Thymus (tissue), 11 donors: Measurements from ENCODE around the gene FBXW2. TPM values are rescaled to one million over a fixed set of nuclear protein-coding genes. Genes with fewer than 3 reads are reported as not detected.

ENCODE experiments used
- DNase-seq, 9 donors: peaks; one replicate each; pipeline ENCODE4 v3.0.0-alpha.2; 2013; ENCODE audit warnings: low spot score in 9 of 9, low read depth in 6 of 9, missing footprints in 1 of 9
- H3K27ac ChIP-seq, 2 donors: one replicate each; pipeline ENCODE4 v1.5.1; 2013; ENCODE audit warnings: control low read depth in 1 of 2, low read depth in 1 of 2, low read length in 1 of 2, mild to moderate bottlenecking in 1 of 2, moderate library complexity in 1 of 2
- H3K27me3 ChIP-seq, 2 donors: one replicate each; pipeline ENCODE4 v1.5.1; 2013; ENCODE audit warnings: low read length in 1 of 2; ENCODE audit not compliant: control insufficient read depth in 2 of 2, insufficient read depth in 1 of 2
- H3K36me3 ChIP-seq, 2 donors: one replicate each; pipeline ENCODE4 v1.5.1; 2013; ENCODE audit warnings: low read length in 1 of 2, mild to moderate bottlenecking in 1 of 2, moderate library complexity in 1 of 2; ENCODE audit not compliant: control insufficient read depth in 2 of 2, insufficient read depth in 2 of 2
- H3K4me1 ChIP-seq, 2 donors: one replicate each; pipeline ENCODE4 v1.5.1; 2013; ENCODE audit warnings: low read length in 2 of 2; ENCODE audit not compliant: control insufficient read depth in 2 of 2, insufficient read depth in 2 of 2
- H3K4me3 ChIP-seq, 2 donors: one replicate each; pipeline ENCODE4 v1.5.1; 2013; ENCODE audit warnings: low read length in 2 of 2, control low read depth in 1 of 2, mild to moderate bottlenecking in 1 of 2
- H3K9me3 ChIP-seq, 2 donors: one replicate each; pipeline ENCODE4 v1.5.1; 2013; ENCODE audit warnings: low read length in 1 of 2, mild to moderate bottlenecking in 1 of 2; ENCODE audit not compliant: control insufficient read depth in 2 of 2, insufficient read depth in 1 of 2
- WGBS: extraction: QIAGEN DNeasy Blood & Tissue Kit; methylation state at CpG from one replicate; pipeline ENCODE4 v1.1.7; 2013; 5-methylcytosine and 5-hydroxymethylcytosine counted together
- polyA plus RNA-seq: library from polyadenylated mRNA; stranded (reverse); fragments of 200-250 nt; gene quantifications from one replicate; pipeline ENCODE4 v1.2.3, GENCODE V29; 2013
- total RNA-seq: library from RNA; stranded (reverse); fragments of 120-200 nt; gene quantifications from one replicate; pipeline ENCODE4 v1.2.4, GENCODE V29; 2013
- donor health status: healthy.

Gene FBXW2
- total and polyA plus RNA-seq, 2 donors, result 14.1 to 18.1 TPM

DNA sequence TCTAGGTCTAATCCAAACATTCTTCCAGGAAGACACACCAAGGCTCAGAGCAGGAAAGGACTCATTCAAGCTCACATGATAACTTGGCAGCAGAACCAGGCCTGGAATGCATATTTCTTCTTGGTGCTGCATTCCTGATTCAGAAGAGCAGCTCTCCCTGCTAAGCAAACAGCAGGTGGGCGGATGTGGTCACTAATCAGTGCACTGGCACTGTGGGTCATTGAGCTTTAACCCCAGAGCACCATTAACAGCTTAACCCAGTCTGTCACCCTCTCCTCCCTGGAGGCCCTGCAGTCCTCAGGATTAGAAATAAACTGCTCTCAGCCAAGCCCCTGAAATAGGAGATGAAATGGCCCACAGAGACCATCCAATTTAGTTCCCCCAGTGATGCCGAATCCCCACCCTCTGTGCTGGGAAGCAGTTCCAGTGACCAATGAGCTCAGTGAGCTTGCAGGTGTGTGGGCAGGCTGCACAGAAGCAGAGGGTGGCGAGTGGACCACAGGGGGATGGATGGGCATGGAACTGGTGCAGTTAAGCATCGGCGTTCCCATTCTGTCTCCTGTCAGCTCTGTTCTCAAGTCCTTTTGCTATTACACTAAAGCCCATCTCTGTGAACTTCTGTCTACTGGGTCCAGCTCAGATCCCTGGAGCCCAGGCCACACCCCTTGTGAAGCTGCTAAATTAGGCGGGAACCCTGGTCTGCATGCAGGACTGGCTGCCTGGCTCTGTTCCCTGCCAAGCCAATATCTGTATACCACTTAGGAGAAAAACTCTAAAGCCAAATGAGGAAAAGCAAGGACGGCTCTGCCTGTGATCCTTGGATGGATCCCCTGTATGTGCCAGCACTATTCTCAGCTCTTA lies 62.3 kb downstream of the FBXW2 start:
- H3K4me3 ChIP-seq, result no peak overlapping the region
- no peak overlapping the region for H3K27ac ChIP-seq
- no peak for DNase-seq
- no peaks in the 10 kb centered on the region for H3K36me3 ChIP-seq
- no peaks in the 10 kb centered on the region for H3K9me3 ChIP-seq
- 97% methylated on average over 7 of the region's 7 CpGs for WGBS
- H3K4me1 ChIP-seq, result peaks cover 0 to 7% of the 10 kb centered on the region in 2 donors
- no peaks in the 10 kb centered on the region for H3K27me3 ChIP-seq

DNA sequence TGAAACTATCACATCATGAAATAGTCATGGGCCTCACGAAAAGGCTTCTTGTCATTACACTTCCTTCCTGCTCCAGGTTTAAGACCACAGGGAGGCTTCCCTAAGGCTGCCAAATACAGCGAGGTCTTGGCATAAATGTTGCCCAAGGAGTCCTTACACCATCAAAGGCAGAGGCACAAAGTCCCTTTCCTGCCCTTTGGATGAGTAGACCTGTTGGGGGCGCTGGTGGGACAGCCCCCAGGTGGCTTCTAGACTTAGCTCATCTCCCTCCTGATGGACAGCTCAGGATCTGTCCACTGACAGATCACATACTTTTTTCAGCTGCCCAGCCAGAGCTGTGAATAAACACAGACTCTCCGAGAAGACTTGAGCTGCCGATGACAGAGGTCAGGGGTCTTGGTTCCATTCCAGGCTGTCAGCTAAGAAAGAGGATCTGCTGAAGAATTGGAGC lies 63.4 kb downstream of the FBXW2 start:
- Histone ChIP-seq H3K27ac (no peak overlapping the region), H3K36me3 (no peaks in the 10 kb centered on the region), H3K4me1 (peaks cover 0 to 2% of the 10 kb centered on the region in 2 donors), H3K4me3 (no peak overlapping the region), H3K27me3 (no peaks in the 10 kb centered on the region), H3K9me3 (no peaks in the 10 kb centered on the region)
- DNase-seq, result no peak
- WGBS, result 60% methylated on average over 5 of the region's 5 CpGs

DNA sequence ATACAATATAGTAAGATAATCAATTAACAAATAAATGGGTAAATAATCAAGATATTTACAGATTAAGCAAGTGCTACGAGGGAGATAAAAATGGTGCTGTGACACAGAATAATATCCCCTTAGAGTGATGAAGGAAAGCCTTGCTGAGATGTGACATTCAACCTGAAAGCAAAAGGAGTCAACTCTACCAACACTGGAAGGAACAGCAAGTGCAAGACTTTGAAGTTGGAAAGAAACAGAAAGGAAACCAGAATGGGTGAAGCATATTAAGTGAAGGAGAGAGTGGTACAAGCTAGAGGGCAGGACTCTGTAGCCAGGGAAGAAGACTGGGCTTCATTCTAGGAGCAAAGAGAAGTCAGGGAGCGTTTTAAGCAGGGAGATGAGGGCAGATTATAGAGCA lies 66.7 kb downstream of the FBXW2 start:
- H3K4me1 ChIP-seq, result no peaks in the 10 kb centered on the region
- H3K36me3 ChIP-seq, result no peaks in the 10 kb centered on the region
- H3K27ac ChIP-seq, result no peak overlapping the region
- H3K9me3 ChIP-seq, result no peaks in the 10 kb centered on the region
- DNase-seq, result peak in 1 of 9 donors; percentile 12
- no peak overlapping the region for H3K4me3 ChIP-seq
- 96% methylated on average over 2 of the region's 2 CpGs for WGBS
- no peaks in the 10 kb centered on the region for H3K27me3 ChIP-seq

DNA sequence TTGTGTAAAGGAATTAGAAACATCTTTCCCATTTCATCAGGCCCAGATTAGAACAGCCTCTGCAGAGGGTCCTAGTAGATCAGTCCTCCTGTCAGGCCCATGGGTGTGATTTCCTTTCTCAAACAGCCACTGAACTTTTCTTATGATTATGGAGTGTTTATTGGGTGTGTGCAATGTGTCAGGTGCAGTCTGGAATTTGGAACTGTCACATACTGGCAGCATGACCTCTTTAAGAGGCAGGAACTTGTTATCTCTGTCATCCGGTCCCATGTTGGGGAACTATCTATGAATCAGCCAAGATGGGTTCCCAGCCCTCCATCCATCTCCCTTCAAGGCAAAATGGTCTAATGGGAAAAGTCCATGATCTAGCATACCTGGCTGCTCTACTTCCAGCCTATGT lies 67.3 kb downstream of the FBXW2 start:
- H3K4me3 ChIP-seq, result no peak overlapping the region
- no peaks in the 10 kb centered on the region for H3K27me3 ChIP-seq
- no peak for DNase-seq
- 96% methylated on average over 1 of the region's 1 CpG for WGBS
- H3K4me1 ChIP-seq, result no peaks in the 10 kb centered on the region
- H3K9me3 ChIP-seq, result no peaks in the 10 kb centered on the region
- no peak overlapping the region for H3K27ac ChIP-seq
- no peaks in the 10 kb centered on the region for H3K36me3 ChIP-seq

DNA sequence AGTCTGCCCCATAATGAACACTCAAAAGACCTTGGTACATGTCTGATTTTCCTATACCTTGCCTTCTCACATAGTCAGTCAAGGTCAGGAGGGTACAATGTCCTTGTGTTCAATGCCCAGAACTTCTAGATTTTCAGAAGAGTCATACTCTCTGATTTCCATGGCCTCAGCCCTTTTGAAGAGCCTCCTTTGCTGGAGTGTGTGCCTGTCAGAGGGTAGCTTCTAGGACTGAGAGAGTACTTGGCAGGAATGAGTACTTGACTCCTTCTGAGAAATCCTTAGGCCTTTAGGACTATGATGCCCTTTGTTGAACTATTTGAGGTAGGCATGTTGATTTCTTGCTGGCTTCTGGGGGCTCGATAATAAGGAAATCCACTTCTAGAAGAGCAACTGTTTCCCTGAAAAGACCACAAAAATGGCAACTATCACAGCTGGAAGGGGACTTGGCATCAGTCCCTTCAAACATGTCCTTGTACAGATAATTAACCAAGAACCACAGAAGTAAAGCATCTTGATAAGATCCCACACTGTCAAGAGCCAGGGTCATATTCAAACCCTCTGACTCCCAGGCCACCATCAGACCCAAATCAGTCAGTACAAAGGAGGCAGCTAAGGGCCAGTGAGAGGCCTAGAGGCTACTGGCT lies 68.3 kb downstream of the FBXW2 start:
- no peaks in the 10 kb centered on the region for H3K36me3 ChIP-seq
- H3K27ac ChIP-seq, result no peak overlapping the region
- H3K4me3 ChIP-seq, result no peak overlapping the region
- no peaks in the 10 kb centered on the region for H3K9me3 ChIP-seq
- DNase-seq, result no peak
- WGBS, result 84% methylated on average over 1 of the region's 1 CpG
- H3K4me1 ChIP-seq, result no peaks in the 10 kb centered on the region
- no peaks in the 10 kb centered on the region for H3K27me3 ChIP-seq

DNA sequence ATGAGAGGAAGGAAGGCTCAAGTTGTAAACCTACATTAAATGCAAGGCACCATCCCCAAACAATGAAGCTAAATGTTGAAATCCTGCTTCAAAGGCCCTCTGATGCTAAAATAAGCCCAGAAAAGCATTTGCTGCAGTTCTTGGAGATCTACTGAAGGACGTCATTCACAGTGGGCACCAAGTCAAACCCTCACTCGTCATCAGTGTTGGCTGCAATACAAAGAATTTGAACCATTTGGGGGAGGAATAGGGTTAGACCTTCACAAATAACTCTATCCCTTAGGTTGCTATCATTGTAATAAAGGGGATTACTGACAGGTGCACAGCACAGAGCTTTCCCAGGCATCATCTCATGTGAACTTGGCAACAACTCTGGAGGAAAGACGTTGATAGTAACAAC lies 69.7 kb downstream of the FBXW2 start:
- no peak overlapping the region for H3K27ac ChIP-seq
- H3K4me3 ChIP-seq, result no peak overlapping the region
- no peaks in the 10 kb centered on the region for H3K9me3 ChIP-seq
- no peak for DNase-seq
- H3K27me3 ChIP-seq, result no peaks in the 10 kb centered on the region
- H3K36me3 ChIP-seq, result no peaks in the 10 kb centered on the region
- 94% methylated on average over 3 of the region's 3 CpGs for WGBS
- no peaks in the 10 kb centered on the region for H3K4me1 ChIP-seq

DNA sequence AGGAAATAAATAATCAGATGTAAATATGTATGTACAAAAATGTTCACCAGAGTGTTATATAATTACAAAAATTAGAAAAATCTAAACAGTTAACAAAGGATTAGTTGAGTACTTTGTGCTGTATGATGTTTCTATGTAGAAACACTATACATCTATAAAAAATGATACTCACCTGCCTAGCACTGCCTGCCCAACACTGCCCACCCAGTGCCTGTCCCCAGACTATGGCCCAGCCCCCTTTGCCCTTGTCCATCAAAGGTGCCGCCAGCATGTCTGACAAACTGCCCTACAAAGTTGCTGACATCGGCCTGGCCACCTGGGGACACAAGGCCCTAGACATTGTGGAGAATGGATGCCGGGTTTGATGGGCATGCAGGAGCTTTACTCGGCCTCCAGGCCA lies 72.8 kb downstream of the FBXW2 start:
- DNase-seq, result no peak
- no peaks in the 10 kb centered on the region for H3K36me3 ChIP-seq
- H3K9me3 ChIP-seq, result no peaks in the 10 kb centered on the region
- peaks cover 0 to under 1% of the 10 kb centered on the region in 2 donors for H3K4me1 ChIP-seq
- no peak overlapping the region for H3K27ac ChIP-seq
- 98% methylated on average over 4 of the region's 4 CpGs for WGBS
- no peak overlapping the region for H3K4me3 ChIP-seq
- H3K27me3 ChIP-seq, result peaks cover 0 to 2% of the 10 kb centered on the region in 2 donors

DNA sequence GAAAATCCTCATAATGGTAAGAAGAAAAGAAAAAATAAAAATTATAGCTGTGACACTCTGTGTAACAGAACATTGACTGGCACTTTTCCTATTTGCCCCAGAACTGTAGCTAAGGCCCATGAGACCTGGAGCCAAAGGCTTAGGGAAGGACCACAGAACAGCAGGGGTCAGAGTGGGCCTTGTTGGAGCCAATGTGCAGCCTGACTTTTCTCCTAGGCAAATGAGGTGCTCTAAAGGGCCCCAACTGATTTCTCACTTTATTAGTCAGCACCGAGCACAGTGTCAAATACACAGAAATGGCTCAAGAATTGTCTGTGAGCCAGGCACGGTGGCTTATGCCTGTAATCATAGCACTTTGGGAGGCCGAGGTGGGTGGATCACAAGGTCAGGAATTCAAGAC lies 74.9 kb downstream of the FBXW2 start:
- Histone ChIP-seq H3K36me3 (no peaks in the 10 kb centered on the region), H3K4me3 (no peak overlapping the region), H3K27me3 (peaks cover 0 to 10% of the 10 kb centered on the region in 2 donors), H3K9me3 (no peaks in the 10 kb centered on the region), H3K27ac (no peak overlapping the region), H3K4me1 (peaks cover 4 to 10% of the 10 kb centered on the region in 2 donors)
- 64% methylated on average over 3 of the region's 3 CpGs for whole genome bisulfite sequencing
- no peak for DNase-seq

DNA sequence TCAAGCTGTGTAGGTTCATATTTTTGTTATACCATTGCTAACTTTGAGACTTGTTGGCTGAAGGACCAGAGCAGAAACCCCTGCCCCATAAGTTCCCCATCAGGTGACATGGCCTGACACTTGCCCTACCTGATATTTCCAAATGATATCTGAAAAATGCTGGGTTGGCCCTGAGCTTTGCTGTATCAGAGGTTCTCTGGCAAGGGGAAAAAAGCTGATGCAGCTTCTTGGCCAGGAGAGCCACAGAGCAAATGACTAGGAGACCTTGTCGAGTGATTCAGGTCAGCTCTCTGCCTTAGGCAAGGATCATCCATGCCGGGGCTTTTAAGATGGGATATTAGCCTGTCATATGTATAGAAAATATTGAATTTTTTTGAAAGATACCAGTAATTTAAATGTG lies 76.0 kb downstream of the FBXW2 start:
- peaks cover 11 to 18% of the 10 kb centered on the region in 2 donors for H3K4me1 ChIP-seq
- DNase-seq, result no peak
- no peak overlapping the region for H3K27ac ChIP-seq
- no peaks in the 10 kb centered on the region for H3K36me3 ChIP-seq
- no peak overlapping the region for H3K4me3 ChIP-seq
- H3K9me3 ChIP-seq, result no peaks in the 10 kb centered on the region
- peaks cover 0 to 10% of the 10 kb centered on the region in 2 donors for H3K27me3 ChIP-seq
- 96% methylated on average over 2 of the region's 2 CpGs for WGBS
